NCI-H2029 (cell line): ENCODE measurements around the gene TTC31.
"Not testable (repeated sequence)": the region's sequence is repeated elsewhere in the genome, so short reads cannot be mapped to it uniquely, and the experiment has no call there.

Experiments
- DNase-seq: peaks from one replicate; lab custom pipeline; 2025; lab: John Stamatoyannopoulos, UW

The TTC31 gene

GRCh38 chr2:74457549-74458131, 25.2 kb upstream of the TTC31 start:
- DNase-seq, result peak; percentile 49

GRCh38 chr2:74458132-74458937, 24.5 kb upstream of the TTC31 start, which contains the start of gene WBP1:
TSS of gene WBP1 (plus strand) at chr2:74458438. CDS start at chr2:74458603, 165 bp downstream.
- DNase-seq, result peak; percentile 97

GRCh38 chr2:74458938-74459363, 23.9 kb upstream of the TTC31 start:
- no peak for DNase-seq

GRCh38 chr2:74459503-74460118, 23.3 kb upstream of the TTC31 start:
- DNase-seq, result not testable (repeated sequence)

- DNase-seq, result not testable (repeated sequence)
Observed at GRCh38 chr2:74460187-74460586, 22.7 kb upstream of the TTC31 start.

GRCh38 chr2:74461187-74462053, 21.5 kb upstream of the TTC31 start:
- DNase-seq, result no peak

- no peak for DNase-seq
Observed at GRCh38 chr2:74462054-74462785, 20.7 kb upstream of the TTC31 start.

GRCh38 chr2:74462786-74463105, 20.1 kb upstream of the TTC31 start:
- no peak for DNase-seq

- DNase-seq, result no peak
Observed at GRCh38 chr2:74464406-74464805, 18.5 kb upstream of the TTC31 start.

- DNase-seq, result not testable (repeated sequence)
Observed at GRCh38 chr2:74470742-74471141, 12.1 kb upstream of the TTC31 start.

- DNase-seq, result no peak
Observed at GRCh38 chr2:74471332-74472065, 11.4 kb upstream of the TTC31 start.

- DNase-seq, result peak; percentile 83
Observed at GRCh38 chr2:74472086-74472944, 10.6 kb upstream of the TTC31 start, which contains the start of gene MRPL53. TSS of gene MRPL53 (minus strand) at chr2:74472680. CDS start at chr2:74472660, 20 bp downstream.

GRCh38 chr2:74472945-74473258, 10.0 kb upstream of the TTC31 start:
- DNase-seq, result no peak

- no peak for DNase-seq
Observed at GRCh38 chr2:74474481-74474880, 8.4 kb upstream of the TTC31 start.

GRCh38 chr2:74474899-74475298, 8.0 kb upstream of the TTC31 start:
- no peak for DNase-seq

- DNase-seq, result no peak
Observed at GRCh38 chr2:74481431-74481830, 1.4 kb upstream of the TTC31 start.

GRCh38 chr2:74481961-74482800, 700 bp upstream of the TTC31 start:
- DNase-seq, result no peak

GRCh38 chr2:74483675-74484164, 839 bp downstream of the TTC31 start:
- DNase-seq, result not testable (repeated sequence)

- DNase-seq, result no peak
Observed at GRCh38 chr2:74486141-74486540, 3.3 kb downstream of the TTC31 start.
